SK-N-SH treated with all-trans-retinoic acid at 6 μM for 48 hours (cell line): ENCODE measurements around the gene RFX7.

ENCODE experiments used
- ARNTL ChIP-seq: fragments of 450-650 bp; formaldehyde crosslinking; IDR thresholded peaks from 2 replicates; pipeline ENCODE4 v1.5.0; 2020; ENCODE audit warnings: low read depth, mild to moderate bottlenecking, moderate library complexity, borderline replicate concordance
- BACH2 ChIP-seq: fragments of 250-450 bp; sonication (Bioruptor Pico); IDR thresholded peaks from 2 replicates; pipeline ENCODE4 v1.9.0; 2021; ENCODE audit warnings: mild to moderate bottlenecking, borderline replicate concordance
- SNAI2 ChIP-seq: fragments of 250-450 bp; sonication (Bioruptor Pico); IDR thresholded peaks from 2 replicates; pipeline ENCODE4 v1.5.0; 2020; ENCODE audit warnings: mild to moderate bottlenecking, moderate library complexity
- TCF4 ChIP-seq: fragments of 250-450 bp; sonication (Bioruptor Pico); IDR thresholded peaks from 2 replicates; pipeline ENCODE4 v1.8.0; 2021; ENCODE audit warnings: mild to moderate bottlenecking, moderate library complexity, borderline replicate concordance
- ZFP30 ChIP-seq: fragments of 450-650 bp; formaldehyde crosslinking; IDR thresholded peaks from 2 replicates; pipeline ENCODE4 v1.5.0; 2022; ENCODE audit warnings: mild to moderate bottlenecking, moderate library complexity
- ZNF70 ChIP-seq: fragments of 450-650 bp; formaldehyde crosslinking; IDR thresholded peaks from 2 replicates; pipeline ENCODE4 v1.5.0; 2020; ENCODE audit warnings: mild to moderate bottlenecking, moderate library complexity
- TF ChIP-seq, protein P1 (sequence below): fragments of 250-450 bp; sonication (Bioruptor Pico); IDR thresholded peaks from 2 replicates; pipeline ENCODE4 v1.8.0; 2020; ENCODE audit warnings: mild to moderate bottlenecking, moderate library complexity, borderline replicate concordance

DNA sequence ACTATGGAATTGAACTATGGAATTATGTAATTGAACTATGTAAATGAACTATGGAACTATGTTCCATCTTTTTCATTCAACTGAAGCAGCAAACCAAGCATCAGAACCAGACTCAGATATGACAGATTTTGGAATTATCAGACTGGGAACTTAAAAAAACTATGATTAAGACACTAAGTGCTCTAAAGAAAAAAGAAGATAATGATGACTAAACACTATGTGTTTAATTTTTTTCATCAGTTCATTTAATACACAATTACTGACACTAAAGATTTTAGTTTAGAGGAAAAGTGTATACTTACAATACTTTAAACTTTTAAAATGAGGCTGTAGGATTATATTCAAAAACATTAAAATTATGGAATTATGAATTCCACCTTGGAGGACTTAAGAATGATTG lies 15.3 kb downstream of the RFX7 start:
- TF ChIP-seq BACH2 (CRISPR knock-in tag) (no peak), ZFP30 (CRISPR knock-in tag) (no peak), TCF4 (CRISPR knock-in tag) (no peak), ARNTL (CRISPR knock-in tag) (no peak), SNAI2 (CRISPR knock-in tag) (no peak), ZNF70 (CRISPR knock-in tag) (no peak)
- TF ChIP-seq, protein P1, sequence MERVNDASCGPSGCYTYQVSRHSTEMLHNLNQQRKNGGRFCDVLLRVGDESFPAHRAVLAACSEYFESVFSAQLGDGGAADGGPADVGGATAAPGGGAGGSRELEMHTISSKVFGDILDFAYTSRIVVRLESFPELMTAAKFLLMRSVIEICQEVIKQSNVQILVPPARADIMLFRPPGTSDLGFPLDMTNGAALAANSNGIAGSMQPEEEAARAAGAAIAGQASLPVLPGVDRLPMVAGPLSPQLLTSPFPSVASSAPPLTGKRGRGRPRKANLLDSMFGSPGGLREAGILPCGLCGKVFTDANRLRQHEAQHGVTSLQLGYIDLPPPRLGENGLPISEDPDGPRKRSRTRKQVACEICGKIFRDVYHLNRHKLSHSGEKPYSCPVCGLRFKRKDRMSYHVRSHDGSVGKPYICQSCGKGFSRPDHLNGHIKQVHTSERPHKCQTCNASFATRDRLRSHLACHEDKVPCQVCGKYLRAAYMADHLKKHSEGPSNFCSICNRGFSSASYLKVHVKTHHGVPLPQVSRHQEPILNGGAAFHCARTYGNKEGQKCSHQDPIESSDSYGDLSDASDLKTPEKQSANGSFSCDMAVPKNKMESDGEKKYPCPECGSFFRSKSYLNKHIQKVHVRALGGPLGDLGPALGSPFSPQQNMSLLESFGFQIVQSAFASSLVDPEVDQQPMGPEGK = no peak
